Epithelial cell of esophagus (primary cell): ENCODE data around the gene DOCK4.

ENCODE experiments used
- DNase-seq: peaks from one replicate; pipeline ENCODE4 v3.0.0; 2010; ENCODE audit warnings: low read depth
- H3K4me3 ChIP-seq: 2 replicates; pipeline ENCODE4 v1.5.1; 2011; ENCODE audit warnings: mild to moderate bottlenecking, low read length, control low read depth
- CTCF ChIP-seq: IDR thresholded peaks from 2 replicates; pipeline ENCODE4 v1.5.1; 2011; ENCODE audit warnings: low read depth, mild to moderate bottlenecking, low read length, control low read depth, inconsistent platforms; ENCODE audit not compliant: insufficient read depth; ENCODE audit errors: missing control alignments

DOCK4 gene

GRCh38 chr7:112193915-112194502, 12.2 kb downstream of the DOCK4 start:
- no peak for TF ChIP-seq CTCF
- DNase-seq = no peak

GRCh38 chr7:112192236-112193154, 13.7 kb downstream of the DOCK4 start:
- TF ChIP-seq CTCF = no peak
- DNase-seq = peak; percentile 90
- no peak overlapping the region for H3K4me3 ChIP-seq

More at GRCh38 chr7:112193915-112194502, 12.2 kb downstream of the DOCK4 start:
- H3K4me3 ChIP-seq = no peak overlapping the region

GRCh38 chr7:112190120-112190519, 16.1 kb downstream of the DOCK4 start:
- no peak overlapping the region for H3K4me3 ChIP-seq
- DNase-seq = no peak
- TF ChIP-seq CTCF = no peak

- DNase-seq = no peak
- no peak overlapping the region for H3K4me3 ChIP-seq
- no peak for TF ChIP-seq CTCF
Measured at GRCh38 chr7:112189691-112190090, 16.5 kb downstream of the DOCK4 start.

- H3K4me3 ChIP-seq = no peak overlapping the region
- no peak for TF ChIP-seq CTCF
- no peak for DNase-seq
Measured at GRCh38 chr7:112188257-112188656, 17.9 kb downstream of the DOCK4 start.

GRCh38 chr7:112186300-112186699, 19.9 kb downstream of the DOCK4 start:
- no peak for TF ChIP-seq CTCF
- H3K4me3 ChIP-seq = no peak overlapping the region
- DNase-seq = no peak
